Lower lobe of right lung (tissue), 2 donors: Measurements from ENCODE around the gene MOSMO. TPM values are rescaled to one million over a fixed set of nuclear protein-coding genes. Genes with fewer than 3 reads are reported as not detected.

Source experiments
- ATAC-seq, 2 donors: fragments of 200-7000 bp; cut with Tn5 transposase; one replicate each; pipeline ENCODE4 v1.9.1; 2020 to 2022; ENCODE audit warnings: mild to moderate bottlenecking in 2 of 2, moderate library complexity in 2 of 2
- DNase-seq: peaks from one replicate; pipeline ENCODE4 v3.0.0-alpha.2; 2020
- H3K27ac ChIP-seq: fragments of 200-600 bp; one replicate; pipeline ENCODE4 v1.8.0; 2022
- H3K27me3 ChIP-seq: fragments of 200-600 bp; one replicate; pipeline ENCODE4 v1.8.0; 2022; ENCODE audit warnings: low read depth
- H3K36me3 ChIP-seq: fragments of 200-600 bp; one replicate; pipeline ENCODE4 v1.8.0; 2022; ENCODE audit warnings: mild to moderate bottlenecking
- H3K4me1 ChIP-seq: fragments of 200-600 bp; one replicate; pipeline ENCODE4 v1.8.0; 2022
- H3K4me3 ChIP-seq: fragments of 200-600 bp; one replicate; pipeline ENCODE4 v1.8.0; 2022; ENCODE audit warnings: mild to moderate bottlenecking
- H3K9me3 ChIP-seq: fragments of 200-600 bp; one replicate; pipeline ENCODE4 v1.8.0; 2022
- intact Hi-C: fragments of 100-400 bp; cut with DNase I; formaldehyde crosslinking; loops from one replicate; pipeline ENCODE4 v1.11.0; 2022
- total RNA-seq: library from RNA; stranded (reverse); fragmentation: NEBNext Ultra II Directional; extraction: Animal tissue kit (Norgen Biotek cat#: 25700); gene quantifications from one replicate; pipeline ENCODE4 v1.2.1, GENCODE V29; 2021
- TF ChIP-seq, protein P1 (sequence below): fragments of 200-600 bp; IDR thresholded peaks from one replicate; pipeline ENCODE4 v1.8.0; 2022; ENCODE audit warnings: antibody characterized with exemption, mild to moderate bottlenecking
- donor health status: DM: no; HTN: yes; CAD: no; lungs with severe emphysema.

The MOSMO gene
- total RNA-seq, 1 donor from 2014 or later, result 15.4 TPM

DNA sequence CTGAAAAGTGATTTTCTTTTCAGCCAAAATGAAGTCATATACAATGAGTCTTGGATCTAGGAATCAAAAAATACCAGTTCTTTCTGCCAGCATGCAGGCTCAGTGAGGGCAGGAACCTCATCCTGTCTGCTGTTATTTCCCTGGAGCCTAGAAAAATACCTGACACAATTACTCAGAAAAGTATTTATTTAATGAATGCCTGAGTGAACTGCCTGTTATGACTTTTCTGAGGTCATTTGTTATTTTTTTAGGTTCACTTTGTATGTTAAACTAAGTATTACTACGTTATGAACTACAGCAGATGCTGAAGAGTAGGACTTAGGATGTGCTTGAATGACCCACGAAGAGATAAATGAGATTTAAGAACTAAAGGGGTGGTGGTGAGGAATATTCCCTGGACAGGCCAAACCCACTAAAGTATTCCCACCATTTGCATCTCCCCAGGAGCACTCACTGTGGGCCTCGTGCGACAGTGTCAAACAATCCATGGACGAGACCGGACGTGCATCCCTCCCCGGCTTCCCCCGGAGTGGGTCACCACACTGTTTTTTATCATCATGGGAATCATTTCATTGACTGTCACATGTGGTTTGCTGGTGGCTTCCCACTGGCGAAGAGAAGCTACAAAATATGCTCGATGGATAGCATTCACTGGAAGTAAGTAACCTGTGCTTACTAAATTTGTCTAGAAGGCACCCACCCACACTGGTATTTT lies 67.3 kb downstream of the MOSMO start:
- Histone ChIP-seq H3K4me3 (no peak overlapping the region), H3K27ac (no peak overlapping the region), H3K27me3 (no peaks in the 10 kb centered on the region), H3K36me3 (peaks cover 9% of the 10 kb centered on the region), H3K9me3 (no peaks in the 10 kb centered on the region), H3K4me1 (peaks cover 14% of the 10 kb centered on the region)
- intact Hi-C loops, result loop anchor here (10.0 kb wide), 1 partner anchor 70 kb away; the partner anchor contains the start of genes MOSMO and PDZD9
- DNase-seq, result no peak
- ATAC-seq, result no peak
- TF ChIP-seq, protein P1, sequence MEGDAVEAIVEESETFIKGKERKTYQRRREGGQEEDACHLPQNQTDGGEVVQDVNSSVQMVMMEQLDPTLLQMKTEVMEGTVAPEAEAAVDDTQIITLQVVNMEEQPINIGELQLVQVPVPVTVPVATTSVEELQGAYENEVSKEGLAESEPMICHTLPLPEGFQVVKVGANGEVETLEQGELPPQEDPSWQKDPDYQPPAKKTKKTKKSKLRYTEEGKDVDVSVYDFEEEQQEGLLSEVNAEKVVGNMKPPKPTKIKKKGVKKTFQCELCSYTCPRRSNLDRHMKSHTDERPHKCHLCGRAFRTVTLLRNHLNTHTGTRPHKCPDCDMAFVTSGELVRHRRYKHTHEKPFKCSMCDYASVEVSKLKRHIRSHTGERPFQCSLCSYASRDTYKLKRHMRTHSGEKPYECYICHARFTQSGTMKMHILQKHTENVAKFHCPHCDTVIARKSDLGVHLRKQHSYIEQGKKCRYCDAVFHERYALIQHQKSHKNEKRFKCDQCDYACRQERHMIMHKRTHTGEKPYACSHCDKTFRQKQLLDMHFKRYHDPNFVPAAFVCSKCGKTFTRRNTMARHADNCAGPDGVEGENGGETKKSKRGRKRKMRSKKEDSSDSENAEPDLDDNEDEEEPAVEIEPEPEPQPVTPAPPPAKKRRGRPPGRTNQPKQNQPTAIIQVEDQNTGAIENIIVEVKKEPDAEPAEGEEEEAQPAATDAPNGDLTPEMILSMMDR, result no peak

DNA sequence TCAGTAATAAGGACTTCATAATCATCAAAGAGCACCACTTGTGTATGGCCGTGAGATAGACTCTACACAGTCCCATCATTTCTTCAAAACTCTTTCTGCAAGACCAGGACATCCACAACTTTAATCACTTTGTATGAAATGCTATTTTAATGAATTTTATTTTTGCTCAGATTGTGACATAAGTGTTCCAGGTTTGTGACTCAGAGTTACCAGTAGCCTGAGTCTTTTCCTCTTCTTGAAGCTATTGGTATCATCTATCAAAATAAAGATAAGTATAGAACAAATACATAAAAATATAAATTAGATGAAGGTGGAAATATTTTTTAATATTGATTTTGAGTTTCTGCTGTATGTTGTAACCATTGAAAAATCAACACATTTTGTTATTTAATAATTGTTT lies 67.9 kb downstream of the MOSMO start:
- intact Hi-C loops, result loop anchor here (10.0 kb wide), 1 partner anchor 71 kb away; the partner anchor contains the start of genes MOSMO and PDZD9
- TF ChIP-seq, protein P1, result no peak
- ATAC-seq, result no peak

DNA sequence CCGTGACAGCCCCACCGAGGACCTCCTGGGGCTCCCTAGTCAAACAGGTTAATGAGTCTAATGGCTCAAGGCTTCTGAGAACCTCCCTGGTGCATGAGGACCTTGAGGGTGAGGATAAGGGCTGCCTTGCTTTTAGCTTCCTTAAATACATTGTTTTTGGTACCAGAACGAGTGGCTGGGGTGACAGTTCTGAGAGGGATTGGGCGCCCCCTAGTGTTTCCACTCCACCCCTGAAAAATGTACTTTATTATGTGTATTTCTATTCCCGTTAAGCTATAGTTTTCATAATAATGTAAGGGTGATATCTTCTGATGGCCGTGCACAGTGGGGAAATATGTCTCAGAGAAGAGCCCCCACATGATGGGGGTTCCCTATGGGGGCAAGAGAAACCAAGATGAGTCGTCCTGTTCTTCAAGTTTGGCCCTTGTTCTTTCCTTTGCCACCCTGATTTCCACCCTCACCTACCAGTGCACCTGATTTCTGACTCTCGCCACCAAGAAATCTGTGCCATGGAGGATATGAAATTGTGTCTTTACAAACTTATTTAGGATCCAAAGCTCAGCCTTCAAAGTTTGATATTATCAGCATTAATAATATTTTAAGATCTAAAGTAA lies 69.9 kb downstream of the MOSMO start:
- no peak for DNase-seq
- H3K4me3 ChIP-seq, result no peak overlapping the region
- TF ChIP-seq, protein P1, result peak; percentile 80
- H3K36me3 ChIP-seq, result peaks cover 12% of the 10 kb centered on the region
- no peaks in the 10 kb centered on the region for H3K27me3 ChIP-seq
- H3K4me1 ChIP-seq, result no peaks in the 10 kb centered on the region
- no peaks in the 10 kb centered on the region for H3K9me3 ChIP-seq
- H3K27ac ChIP-seq, result no peak overlapping the region
- intact Hi-C loops, result loop anchor here (10.0 kb wide), 1 partner anchor 73 kb away; the partner anchor contains the start of genes MOSMO and PDZD9
- ATAC-seq, result peak; percentile 59 to 80

More for the DNA sequence above, 67.9 kb downstream of the MOSMO start:
- Histone ChIP-seq H3K27me3 (no peaks in the 10 kb centered on the region), H3K27ac (no peak overlapping the region), H3K36me3 (peaks cover 9% of the 10 kb centered on the region), H3K4me1 (peaks cover 8% of the 10 kb centered on the region), H3K9me3 (no peaks in the 10 kb centered on the region), H3K4me3 (no peak overlapping the region)
- DNase-seq, result no peak

DNA sequence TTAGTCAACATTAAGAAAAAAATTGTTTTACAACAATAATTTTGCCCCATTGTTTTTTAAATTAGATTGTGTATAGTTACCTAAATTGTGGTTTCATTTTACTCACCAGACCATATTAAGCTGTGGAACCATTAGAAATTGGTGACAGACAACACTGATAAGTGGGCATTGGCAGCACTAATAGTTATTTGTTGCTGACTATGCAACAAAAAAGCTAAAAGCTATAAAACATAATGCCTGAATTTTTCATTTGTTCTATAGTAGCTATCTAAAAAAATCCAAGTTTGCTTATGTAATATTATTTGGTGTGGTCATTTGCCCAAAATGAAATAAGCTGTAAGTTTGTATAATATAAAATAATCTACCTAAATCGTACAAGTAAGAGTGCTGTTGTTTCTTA lies 70.7 kb downstream of the MOSMO start:
- Histone ChIP-seq H3K4me1 (no peaks in the 10 kb centered on the region), H3K4me3 (no peak overlapping the region), H3K9me3 (no peaks in the 10 kb centered on the region), H3K36me3 (peaks cover 12% of the 10 kb centered on the region), H3K27me3 (no peaks in the 10 kb centered on the region), H3K27ac (no peak overlapping the region)
- no peak for DNase-seq
- intact Hi-C loops, result loop anchor here (10.0 kb wide), 1 partner anchor 74 kb away; the partner anchor contains the start of genes MOSMO and PDZD9
- no peak for ATAC-seq
- TF ChIP-seq, protein P1, result no peak

DNA sequence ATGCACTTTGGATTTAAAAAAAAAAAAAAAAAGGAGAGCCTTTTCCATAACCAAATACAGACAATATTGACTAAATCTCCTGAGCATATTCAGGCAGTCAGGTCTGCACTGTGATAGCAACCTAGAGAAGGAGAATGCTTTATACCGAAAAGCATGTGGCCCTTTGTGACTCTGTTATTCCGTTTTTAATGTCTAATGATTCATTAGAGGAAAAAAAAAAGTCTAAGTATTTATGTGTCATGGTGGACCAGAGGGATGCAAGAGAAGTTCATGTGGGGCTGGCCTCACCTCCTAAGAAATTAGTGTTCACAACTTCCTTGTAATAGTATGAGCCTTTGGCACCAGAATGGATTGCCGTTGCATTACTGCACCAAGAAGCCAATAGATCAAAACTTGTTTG lies 73.1 kb downstream of the MOSMO start:
- Histone ChIP-seq H3K4me3 (no peak overlapping the region), H3K27me3 (no peaks in the 10 kb centered on the region), H3K36me3 (peaks cover 18% of the 10 kb centered on the region), H3K4me1 (no peaks in the 10 kb centered on the region), H3K27ac (no peak overlapping the region), H3K9me3 (no peaks in the 10 kb centered on the region)
- no peak for DNase-seq
- intact Hi-C loops, result no loop called here
- TF ChIP-seq, protein P1, result no peak
- no peak for ATAC-seq
